Stimulated activated CD4-positive, alpha-beta T cell treated with anti-CD3 and anti-CD28 coated beads, Interleukin-2, amount 100 ng/mL, for 48 hours (primary cell): ENCODE measurements around the gene ASPSCR1.
"Not testable (repeated sequence)": the region's sequence is repeated elsewhere in the genome, so short reads cannot be mapped to it uniquely, and the experiment has no call there.

ENCODE experiments used
- DNase-seq, 2 donors: peaks; one replicate each; pipeline ENCODE4 v3.0.0-alpha.2; 2020

ASPSCR1 gene

GRCh38 chr17:81960130-81960958, 17.1 kb upstream of the ASPSCR1 start:
- no peak for DNase-seq

- DNase-seq = no peak
Measured at GRCh38 chr17:81961087-81961511, 16.3 kb upstream of the ASPSCR1 start, which contains the start of gene NOTUM. Gene NOTUM, minus strand, starts transcription at chr17:81961187. Its CDS starts 278 bp downstream, at chr17:81960909.

- DNase-seq = no peak
Measured at GRCh38 chr17:81961521-81962498, 15.6 kb upstream of the ASPSCR1 start.

- no peak for DNase-seq
Measured at GRCh38 chr17:81962499-81963441, 14.7 kb upstream of the ASPSCR1 start.

- no peak for DNase-seq
Measured at GRCh38 chr17:81964081-81964849, 13.2 kb upstream of the ASPSCR1 start.

- no peak for DNase-seq
Measured at GRCh38 chr17:81966343-81967243, 10.8 kb upstream of the ASPSCR1 start.

- no peak for DNase-seq
Measured at GRCh38 chr17:81967244-81967532, 10.2 kb upstream of the ASPSCR1 start.

- DNase-seq = peak; percentile 77 to 83
Measured at GRCh38 chr17:81967533-81968395, 9.7 kb upstream of the ASPSCR1 start.

GRCh38 chr17:81968396-81968745, 9.1 kb upstream of the ASPSCR1 start:
- no peak for DNase-seq

GRCh38 chr17:81968850-81969812, 8.3 kb upstream of the ASPSCR1 start:
- DNase-seq = no peak

- DNase-seq = no peak
Measured at GRCh38 chr17:81973432-81973831, 4.0 kb upstream of the ASPSCR1 start.

- peak; percentile 38 to 39 for DNase-seq
Measured at GRCh38 chr17:81976332-81977210, 858 bp upstream of the ASPSCR1 start.

- no peak for DNase-seq
Measured at GRCh38 chr17:81978524-81979298, 1.3 kb downstream of the ASPSCR1 start.

GRCh38 chr17:81980122-81980521, 2.7 kb downstream of the ASPSCR1 start:
- DNase-seq = no peak

GRCh38 chr17:81980707-81981343, 3.4 kb downstream of the ASPSCR1 start:
- DNase-seq = no peak

GRCh38 chr17:81981511-81981910, 4.1 kb downstream of the ASPSCR1 start:
- not testable (repeated sequence) for DNase-seq
